Activated T-cell treated with anti-CD3 and anti-CD28 coated beads, Interleukin-2, amount 50 U/mL, for 1 hour (primary cell): ENCODE measurements around the gene SALL1.

Source experiments
- DNase-seq: peaks from one replicate; pipeline ENCODE4 v3.0.0-alpha.2; 2020

SALL1 gene

DNA sequence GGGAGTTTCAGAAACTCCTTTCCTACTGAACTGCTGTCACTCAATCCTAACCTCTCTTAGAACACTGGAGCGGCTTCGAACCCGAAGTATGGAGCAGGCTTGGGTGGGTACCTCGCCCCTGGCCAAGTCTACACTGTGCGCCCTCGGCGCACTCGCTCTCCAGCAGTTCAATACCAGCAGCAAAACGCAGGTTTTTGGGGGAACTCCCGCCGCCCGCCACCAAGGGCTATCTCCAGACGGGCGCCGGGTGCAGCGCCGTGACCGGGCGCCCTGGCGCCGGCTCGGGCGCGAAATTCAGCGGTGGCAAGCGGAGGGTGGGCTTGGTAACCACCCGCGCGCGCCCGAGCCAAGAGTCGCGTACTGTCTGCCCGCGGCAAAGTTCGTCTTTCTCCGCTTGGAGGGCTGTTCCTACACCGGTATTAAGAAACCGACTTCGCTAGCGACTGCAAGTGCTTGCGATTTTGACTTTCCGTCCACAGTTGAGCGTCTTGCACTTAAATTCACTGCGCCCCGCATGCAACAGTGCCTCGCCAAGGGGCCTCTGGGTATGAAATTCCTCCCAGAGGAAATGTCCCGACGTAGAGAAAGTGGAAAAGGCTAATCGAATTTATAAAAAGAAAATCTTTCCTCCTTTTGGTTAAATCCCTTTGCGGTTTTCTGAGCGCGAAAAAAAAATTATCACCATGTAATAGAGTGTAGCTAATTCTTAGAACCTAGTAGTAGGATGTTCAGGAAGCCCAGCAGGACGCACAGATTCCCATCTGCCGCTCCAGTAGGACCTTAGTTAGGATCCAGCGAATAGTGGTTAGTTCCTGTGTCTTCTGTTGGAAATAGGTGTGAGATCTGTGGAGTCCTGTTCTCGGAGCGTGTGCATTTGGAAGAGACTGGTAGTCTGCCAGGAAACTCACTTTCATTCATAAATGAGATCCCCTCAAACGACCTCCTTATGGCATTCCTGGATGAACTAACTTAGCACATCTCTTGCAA is 5.0 kb upstream of the SALL1 start:
- no peak for DNase-seq

DNA sequence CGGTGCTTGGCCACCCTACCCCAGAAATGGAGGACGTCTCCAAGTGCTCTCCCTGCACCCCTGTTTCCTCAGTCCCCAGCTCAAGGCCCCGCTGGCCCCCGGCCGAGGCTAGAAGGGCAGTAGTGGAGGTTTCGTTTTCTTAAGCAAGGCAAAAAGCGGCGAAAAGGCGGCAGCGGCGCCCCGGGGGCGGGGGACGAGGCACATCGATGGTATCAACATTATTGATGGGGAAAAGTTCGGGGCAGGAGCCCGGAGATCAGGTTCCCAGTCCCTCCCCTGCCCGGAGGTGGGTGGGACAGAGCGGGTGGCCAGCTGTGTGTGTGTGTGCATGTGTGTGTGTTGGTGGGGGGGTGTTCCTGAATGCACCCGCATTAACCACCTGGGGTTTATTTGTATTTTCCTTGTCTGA is 4.1 kb upstream of the SALL1 start:
- DNase-seq, result no peak

DNA sequence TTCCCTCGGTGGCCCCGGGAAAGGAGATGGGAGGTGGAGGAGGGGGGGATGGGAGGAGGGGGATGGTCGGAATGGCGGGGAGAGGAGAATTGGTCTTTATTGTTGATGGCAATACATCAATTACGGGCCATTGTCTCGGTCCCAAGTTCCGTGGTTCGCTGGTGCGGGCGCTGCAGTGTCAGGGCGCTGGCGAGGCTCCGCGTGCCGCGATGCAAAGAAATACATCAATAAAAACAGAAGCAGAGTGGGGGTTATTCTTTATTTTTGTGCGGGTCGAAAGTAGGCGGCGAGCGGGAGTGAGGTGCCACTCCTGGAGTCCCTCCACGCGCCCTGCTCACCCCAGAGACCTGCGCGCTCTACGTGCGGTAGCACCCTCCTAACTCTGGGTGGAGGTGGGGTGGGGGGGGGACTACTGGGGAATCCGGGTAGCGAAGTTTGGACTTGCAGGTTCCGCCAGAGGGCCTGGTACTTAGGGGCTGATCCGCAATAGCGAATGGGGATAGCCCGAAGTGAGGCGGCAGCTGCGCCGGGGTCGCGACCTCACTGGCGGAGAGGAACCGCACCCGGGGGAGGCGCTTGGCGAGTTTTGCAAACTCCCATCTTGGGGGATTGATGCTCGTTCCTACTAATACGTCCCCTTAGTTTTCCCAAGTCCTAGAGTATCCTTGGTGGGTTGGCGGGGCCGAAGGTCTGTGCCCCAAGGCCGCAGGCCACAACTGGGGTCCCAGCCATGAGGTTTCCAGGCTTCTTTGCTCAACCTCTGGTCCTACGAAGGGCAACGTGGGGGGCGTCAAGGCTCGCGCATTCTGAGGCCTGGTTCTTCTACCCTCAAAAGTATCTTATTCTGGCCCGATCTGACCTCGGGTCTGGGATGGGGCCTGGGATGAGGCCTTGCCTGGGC is 3.5 kb upstream of the SALL1 start:
- no peak for DNase-seq

DNA sequence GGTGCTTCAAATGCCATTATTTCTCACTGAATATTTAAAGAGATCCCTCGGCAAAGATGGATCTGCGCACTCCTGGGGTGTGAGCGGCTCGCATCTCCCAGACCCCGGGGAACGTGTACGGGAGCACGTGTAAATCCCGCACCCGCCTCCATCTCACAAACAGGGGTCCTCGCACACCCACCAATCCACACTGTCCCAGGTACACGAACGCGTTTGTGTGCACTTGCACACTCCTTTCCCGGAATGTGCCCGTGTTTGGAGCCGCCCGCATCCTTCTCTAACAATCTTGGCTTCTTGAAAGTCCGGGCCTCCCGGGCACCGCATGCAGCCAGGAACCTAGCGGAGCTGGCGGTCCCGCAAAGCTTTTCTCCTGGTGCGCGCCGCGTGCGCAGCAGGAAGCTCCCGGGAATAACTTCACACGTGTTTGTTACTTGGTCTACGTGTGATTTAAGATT is 2.5 kb upstream of the SALL1 start:
- no peak for DNase-seq

DNA sequence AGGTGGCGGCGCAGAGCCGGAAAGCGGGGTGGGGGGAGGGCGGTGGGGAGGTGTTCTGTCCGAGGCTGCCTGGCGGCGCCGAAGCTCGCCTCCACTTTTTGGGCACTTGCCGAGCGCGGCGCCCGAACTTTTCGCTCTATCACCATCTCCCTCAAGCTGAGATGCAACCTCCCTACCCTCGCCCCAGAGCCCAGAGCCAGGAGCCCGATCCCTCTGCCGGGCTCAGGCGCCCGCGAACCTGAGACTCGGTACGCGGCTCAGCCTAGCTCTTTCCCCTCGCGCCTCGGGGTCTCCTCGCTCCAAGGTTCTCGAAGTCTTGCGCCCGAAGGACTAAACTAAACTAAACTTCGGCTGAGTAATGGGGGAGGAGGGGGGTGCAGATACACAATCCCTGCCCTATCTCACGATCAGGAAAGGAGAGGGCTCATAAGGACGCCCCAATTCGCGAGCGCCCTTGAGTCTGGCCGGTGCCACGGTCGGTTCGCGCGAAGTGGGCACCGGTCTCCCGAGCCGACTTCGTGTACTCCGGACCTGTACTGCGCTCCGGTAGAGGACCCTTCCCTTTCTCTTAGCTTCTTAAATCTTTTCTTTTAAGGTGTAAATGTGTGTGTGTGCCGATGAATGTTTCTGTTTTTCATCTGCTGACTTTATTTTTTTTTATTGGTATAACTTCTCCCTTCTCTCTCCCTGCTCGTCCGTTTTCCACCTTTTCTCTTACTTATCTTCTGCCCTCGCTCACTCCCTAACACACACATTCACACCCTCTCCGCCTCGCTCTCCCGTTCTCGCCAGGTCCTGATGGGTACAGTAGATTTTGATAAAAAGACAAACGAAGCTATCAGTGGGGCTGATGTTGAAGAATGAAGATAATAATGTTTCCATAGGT is 1.9 kb upstream of the SALL1 start:
- no peak for DNase-seq

GRCh38 chr16:51151961-51152663 is 1.0 kb upstream of the SALL1 start:
- DNase-seq, result no peak

DNA sequence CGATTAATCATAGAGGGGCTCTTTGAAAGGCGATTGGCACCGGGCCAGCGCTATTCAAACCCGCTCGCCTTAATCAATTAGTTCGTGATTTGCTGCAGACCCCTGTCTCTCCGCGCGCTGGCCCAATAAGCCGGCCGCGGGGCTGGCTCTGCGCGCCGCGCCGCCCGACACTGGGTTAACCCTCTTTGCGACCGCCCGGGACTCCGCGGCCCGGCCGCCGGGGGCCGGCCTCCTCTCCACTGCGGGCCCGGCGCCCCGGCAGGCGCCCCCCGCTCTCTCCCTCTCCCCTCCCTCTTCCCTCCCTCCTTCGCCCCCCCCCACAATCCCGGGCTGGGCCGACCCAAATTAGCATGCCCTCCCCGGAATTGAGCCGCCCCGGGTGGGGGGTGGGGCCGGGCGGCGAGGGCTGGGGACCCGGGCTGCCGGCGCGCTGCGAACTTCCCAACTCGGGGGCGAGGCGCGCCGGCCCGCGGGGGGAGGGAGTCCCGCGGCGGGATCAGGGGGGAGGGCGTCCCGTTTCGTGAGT is 428 bp upstream of the SALL1 start:
- no peak for DNase-seq

DNA sequence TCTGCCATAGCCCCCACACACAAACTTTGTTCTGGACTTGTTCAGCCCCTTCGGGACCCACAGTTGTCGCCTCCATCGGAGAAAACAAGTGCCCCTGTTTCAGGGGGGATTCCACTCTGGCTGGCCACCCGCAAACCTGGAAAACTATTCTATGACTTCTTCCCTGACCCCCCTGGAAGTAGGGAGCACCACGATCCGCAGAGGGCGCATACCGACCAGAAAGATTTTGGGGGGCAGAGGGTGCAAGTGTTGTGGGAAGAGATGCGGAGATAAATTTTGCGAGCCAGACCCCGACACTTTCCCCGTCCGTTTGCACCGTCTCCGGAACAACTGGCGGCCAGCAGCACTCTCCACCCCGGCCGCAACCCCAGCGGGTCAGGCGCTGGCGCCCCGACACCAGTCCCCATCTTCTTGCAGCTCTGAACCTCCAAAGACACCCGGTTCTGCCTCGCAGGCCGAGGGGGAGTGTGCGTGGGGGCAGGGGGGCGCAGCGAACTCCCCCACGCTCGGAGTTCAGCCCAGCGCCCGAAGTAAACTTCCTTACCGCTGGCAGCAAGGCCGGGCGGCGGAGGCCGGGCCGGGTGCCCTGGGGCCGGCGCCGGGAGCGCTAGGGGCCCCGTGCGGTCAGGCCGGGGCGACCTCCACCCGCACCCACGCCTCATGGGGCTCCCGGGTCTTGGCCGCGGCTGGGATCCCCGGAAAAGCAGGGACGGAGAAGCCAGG is 744 bp downstream of the SALL1 start:
- DNase-seq, result no peak

DNA sequence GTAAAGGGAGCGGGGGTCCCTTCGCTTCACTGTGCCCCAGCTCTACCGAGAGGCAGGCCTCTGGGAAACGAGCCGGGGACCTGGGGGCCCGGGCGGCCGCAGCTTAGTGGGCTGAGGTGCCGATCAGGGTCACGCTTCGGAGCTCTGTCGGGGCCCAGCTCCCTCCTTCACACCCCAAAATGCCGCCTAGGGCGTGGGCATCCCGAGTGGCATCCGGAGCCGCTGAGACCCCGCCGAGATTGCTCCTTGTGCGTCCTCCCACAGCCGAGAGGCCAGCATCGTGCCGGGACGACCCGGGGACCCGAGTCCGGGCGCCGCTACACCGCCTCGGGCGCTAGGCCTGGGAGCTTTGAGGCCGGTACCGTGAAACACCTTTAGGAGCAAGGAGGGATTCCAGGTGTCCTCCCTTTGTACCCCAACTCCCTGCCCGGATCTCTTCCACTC is 1.3 kb downstream of the SALL1 start:
- DNase-seq, result no peak

DNA sequence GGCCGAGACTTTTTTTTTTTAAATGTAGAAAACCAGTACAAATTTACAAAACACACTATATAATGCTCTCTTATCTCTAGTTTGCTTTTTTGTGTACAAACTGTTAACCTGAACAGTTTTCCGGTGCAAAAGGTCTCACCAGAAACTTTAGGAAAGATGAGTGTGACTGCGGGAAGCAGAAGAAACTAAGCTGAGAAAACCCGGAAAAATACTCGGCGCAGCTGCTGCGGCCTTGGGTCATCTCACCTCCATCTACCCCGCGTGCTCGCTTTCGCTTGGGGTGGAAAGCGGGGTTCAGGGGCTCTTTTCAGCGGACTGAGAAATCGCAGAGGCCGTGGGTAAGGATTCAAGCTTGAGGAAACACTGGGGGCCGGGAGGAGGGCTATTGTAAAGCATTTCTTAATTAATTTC is 1.8 kb downstream of the SALL1 start:
- no peak for DNase-seq

DNA sequence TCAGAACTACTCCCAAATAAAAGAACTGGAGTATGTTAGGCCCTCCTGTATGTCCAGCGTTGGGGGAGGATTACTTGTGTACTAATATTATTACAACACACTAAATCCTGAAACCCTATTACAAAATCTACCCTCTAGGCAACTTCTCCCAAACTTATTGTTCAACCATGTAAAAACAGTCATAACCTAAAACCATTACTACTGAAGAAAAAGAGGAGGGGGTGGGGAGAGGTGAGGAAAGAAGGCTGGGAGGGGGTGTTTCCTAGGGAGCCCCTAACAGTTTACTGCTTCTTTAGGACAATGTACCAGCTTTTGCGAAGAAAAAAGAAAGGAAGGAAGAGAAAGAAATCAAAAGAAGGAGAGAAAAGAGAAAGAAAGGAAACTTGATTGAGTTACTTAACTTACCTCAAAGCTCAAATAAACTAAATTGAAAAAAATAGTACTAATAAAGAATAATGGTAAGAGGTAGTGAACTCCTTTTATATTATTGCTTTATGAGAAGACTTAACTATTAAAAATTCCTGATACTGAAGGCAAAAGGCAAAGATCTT is 2.3 kb downstream of the SALL1 start:
- no peak for DNase-seq

DNA sequence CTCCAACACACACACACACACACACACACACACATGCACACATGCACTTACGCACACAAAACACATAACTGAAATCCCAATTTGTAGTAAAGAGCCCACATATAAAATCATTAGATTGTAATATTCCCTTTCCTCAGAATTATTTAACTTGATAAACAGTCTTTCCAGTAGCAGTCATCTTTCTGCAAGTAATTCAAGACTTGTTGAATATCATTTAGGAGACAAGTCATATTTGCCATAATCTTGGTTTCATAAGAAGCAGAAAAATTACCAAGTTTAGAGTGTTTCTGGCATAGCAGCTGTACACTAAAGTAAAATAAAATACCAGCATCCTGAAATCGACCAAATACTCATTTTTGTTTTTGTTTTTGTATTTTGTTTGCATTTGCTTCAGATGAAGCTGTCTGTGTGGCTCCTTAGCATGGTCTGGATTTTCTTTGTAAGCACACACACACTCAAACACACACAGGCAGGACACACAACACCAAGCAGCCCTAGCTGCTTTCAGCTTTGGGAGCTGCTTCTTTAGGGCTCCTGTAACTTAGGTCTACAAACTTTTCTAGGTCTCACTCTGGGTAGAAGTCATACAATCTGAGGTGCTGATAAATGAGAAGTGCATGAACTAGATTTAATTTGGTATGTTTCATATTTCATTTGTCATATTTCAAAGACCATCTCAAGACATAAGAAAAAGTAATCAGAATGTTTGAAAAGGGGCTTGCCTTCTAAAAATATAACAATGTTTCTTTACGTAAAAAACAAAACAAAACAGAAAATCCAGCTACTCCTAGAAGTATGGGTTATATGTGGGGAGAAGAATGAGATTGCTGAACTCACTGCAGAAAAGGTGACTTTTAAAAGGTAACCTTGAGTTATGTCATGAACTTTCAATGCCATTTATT is 3.0 kb downstream of the SALL1 start:
- no peak for DNase-seq

- DNase-seq, result no peak
Measured at GRCh38 chr16:51146256-51146924, 4.7 kb downstream of the SALL1 start.

- DNase-seq, result no peak
Measured at GRCh38 chr16:51144203-51144602, 6.9 kb downstream of the SALL1 start.

GRCh38 chr16:51143196-51143977 is 7.7 kb downstream of the SALL1 start:
- DNase-seq, result no peak

DNA sequence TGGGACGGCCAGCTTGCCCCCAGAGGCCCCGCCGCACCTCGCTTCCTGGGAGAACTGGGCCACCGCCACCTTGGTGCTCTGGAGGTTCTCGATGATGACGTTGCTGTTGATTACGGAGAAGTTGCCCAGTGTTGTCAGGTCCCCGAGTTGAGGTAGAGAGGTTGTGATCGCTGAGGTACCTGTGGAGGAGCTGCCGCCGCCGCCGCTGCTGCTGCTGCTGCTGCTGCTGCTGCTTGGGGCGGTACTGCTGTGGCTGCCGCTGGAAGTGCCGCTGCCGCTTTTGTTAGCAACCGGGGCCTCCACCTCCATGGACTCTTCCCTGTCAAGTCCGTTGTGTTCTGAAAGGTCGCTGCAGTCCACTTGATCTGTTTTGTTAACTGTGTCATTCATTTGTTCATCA is 9.5 kb downstream of the SALL1 start:
- no peak for DNase-seq

- no peak for DNase-seq
Measured at GRCh38 chr16:51141106-51141505, 10.0 kb downstream of the SALL1 start.

- DNase-seq, result no peak
Measured at GRCh38 chr16:51140112-51140511, 11.0 kb downstream of the SALL1 start.
